NOMO-1 treated with dmso at 0.1 percent for 144 hours (cell line): ENCODE results near the gene CCNO.

Experiments
- DNase-seq: peaks from one replicate; lab custom pipeline; 2025; ENCODE audit not compliant: unreplicated experiment; lab: John Stamatoyannopoulos, UW

CCNO gene

GRCh38 chr5:55232985-55233928, at the start of gene CCNO:
Gene CCNO (minus strand): TSS chr5:55233608. CDS start chr5:55233523, 85 bp downstream.
- peak; percentile 53 for DNase-seq

GRCh38 chr5:55278778-55279177, 45.4 kb upstream of the CCNO start:
- no peak for DNase-seq

DNA sequence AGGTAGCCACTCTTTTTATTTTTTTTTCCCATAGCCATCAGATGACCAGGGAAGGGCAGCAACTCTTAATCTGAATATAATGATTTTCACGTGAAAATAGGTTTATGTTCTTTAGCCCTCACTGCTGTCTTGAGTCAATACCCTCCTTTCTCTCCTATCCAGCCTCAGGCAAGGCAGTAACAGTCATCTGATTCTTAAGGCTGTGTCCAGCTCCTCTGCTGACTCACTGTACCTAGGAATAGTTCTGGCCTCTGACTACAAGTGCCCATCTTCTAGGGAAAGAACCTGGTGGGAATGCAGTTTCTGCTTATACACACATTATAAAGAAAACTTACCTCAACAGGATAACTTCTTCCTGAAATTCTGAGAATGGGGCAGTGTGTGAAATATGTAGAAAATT, 43.4 kb upstream of the CCNO start:
- no peak for DNase-seq

GRCh38 chr5:55258339-55258738, 24.9 kb upstream of the CCNO start:
- no peak for DNase-seq

DNA sequence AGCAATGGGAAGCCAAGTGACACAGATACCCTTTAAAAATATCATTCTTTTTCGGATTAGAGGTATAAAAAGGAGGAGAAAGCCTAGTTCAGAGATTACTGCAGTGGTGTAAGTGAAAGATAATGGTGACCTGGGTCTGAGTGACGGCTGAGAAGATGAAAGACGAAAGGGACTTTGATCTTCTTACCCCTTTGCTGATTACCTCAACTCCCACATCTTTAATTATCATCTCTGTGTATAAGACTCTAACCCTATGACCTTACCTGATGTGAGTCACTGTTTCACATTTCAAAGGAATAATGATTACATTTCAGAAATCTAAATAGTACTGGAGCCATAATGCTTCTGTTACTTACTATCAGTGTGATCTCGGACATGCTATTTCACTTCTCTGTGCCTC, 21.4 kb upstream of the CCNO start:
- DNase-seq, result no peak

GRCh38 chr5:55250064-55250463, 16.7 kb upstream of the CCNO start:
- DNase-seq, result no peak

GRCh38 chr5:55241746-55242145, 8.3 kb upstream of the CCNO start:
- DNase-seq, result no peak

GRCh38 chr5:55236800-55237199, 3.4 kb upstream of the CCNO start:
- DNase-seq, result no peak

DNA sequence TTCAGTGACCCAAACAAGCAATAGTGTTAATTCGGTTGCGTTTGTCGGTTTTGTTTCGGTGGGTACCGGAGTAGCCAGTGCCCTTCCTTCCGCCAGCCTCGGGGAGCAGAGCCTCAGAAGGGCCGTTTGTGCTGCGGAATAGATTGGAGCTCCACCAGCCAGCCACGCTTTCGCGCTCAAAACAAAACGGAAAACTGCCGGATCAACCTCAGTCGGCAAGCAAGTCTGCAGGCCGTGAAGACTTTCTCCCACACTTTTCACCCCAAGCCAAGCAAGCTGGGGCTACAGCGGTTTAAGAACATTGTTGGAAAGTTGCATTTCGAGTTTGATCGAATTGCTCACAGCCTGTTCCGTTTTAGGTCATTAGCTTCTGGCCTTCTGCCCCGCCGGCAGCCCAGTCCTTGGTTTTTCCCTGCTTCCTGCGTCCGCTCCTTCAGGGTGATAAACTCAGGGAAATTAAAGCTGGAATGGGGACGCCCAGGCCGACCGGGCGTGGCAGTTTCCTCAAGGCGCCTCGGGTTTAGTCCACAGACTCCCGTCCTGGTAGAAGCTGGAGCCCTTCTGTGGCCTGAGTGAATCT, 803 bp upstream of the CCNO start:
- no peak for DNase-seq

- no peak for DNase-seq
Observed at GRCh38 chr5:55232271-55232984, 980 bp downstream of the CCNO start.

GRCh38 chr5:55231919-55232270, 1.5 kb downstream of the CCNO start:
- DNase-seq, result no peak

- DNase-seq, result no peak
Observed at GRCh38 chr5:55231029-55231918, 2.1 kb downstream of the CCNO start.

DNA sequence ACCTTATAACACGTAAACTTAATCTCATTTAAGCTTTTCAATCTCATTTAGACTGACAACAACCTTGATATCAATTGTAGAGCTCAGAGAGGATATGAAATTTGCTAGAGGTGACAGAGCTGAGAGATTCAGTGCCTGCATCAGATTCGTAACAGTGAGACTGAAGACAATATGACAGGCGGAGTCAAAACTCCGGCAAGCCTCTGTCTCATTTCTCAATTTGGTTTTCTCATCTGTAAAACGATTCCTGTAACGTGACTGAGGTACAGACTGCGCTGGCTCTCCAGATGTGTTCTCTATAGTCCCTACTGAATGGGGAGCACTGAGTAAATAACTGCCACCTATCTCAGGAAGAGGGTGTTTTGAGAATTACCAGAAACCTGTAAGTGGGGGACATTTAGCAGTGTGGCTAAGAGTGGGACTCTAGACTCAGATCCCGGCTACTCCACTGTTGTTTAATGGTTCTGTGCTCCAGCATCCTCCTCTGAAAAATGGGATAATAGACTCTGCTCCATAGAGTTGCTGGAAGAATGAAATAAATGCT, 3.2 kb downstream of the CCNO start:
- DNase-seq, result no peak

DNA sequence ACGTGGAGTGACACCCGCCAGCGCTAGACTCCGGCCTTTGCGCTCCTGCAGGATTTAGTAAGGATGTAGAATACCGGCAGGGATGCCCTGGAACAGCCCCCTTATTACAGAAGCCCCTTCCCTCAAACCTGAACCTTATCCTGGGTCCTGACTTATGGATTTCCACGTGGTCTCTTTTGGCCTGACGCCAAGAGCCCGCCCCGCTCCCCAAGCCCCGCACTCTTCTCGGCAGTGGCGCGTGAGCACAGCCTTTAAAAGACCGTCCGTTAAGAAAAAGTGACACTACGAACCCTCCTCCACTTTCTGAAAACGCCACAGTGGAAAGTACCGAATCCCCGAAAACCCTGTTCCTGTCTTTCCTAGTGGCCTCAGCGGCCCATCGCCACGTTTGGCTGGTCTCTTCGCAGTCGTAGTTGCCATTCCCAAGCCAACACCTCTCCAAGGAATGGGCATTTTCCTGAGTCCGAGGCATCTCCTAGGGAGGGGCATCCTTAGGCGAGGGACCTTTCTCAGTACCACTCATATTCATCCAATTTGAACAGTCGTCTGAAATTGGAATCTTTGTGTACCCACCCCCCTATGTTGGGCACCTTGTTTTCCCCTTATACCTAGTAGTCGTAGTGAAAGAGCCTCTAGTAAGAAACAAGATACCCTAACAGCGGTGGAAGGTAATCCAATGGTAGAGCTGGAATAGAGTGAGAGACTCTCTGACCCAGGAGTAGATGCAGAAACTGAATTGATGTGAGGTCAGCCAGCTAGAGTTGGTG, 5.6 kb downstream of the CCNO start:
- DNase-seq, result no peak

GRCh38 chr5:55226934-55227663, 6.3 kb downstream of the CCNO start, which contains the start of gene MCIDAS:
Gene MCIDAS (minus strand): TSS chr5:55227315. CDS start chr5:55227138, 177 bp downstream.
- DNase-seq, result peak; percentile 23

- peak; percentile 38 for DNase-seq
Observed at GRCh38 chr5:55226027-55226933, 7.1 kb downstream of the CCNO start.

- DNase-seq, result no peak
Observed at GRCh38 chr5:55225346-55225745, 8.1 kb downstream of the CCNO start.

GRCh38 chr5:55223812-55224240, 9.6 kb downstream of the CCNO start:
- DNase-seq, result no peak
